Measurements from ENCODE around the gene THAP8.

THAP8 gene

DNA sequence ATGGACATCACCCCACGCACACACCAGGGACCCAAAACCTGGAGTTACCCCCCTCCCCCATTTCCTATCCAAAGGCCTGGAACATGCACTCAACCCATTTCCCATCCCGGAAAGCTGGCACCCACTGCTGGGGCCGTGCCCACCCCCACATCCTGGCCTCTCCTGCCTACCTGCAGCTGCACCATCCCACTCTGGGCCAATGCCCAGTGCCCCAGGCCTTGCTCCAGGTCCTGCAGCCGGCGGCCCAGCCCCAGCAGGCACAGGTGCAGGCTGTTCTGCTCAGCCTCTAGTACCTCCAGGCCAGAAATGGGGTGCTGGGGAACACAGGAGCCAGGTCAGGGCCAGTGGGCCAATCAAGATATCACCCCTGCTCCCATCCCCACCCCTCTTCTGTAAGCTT is 47.1 kb downstream of the THAP8 start:
- Histone ChIP-seq H3K4me2 (ENCODE audit: low read depth, low read length, poor library complexity, severe bottlenecking) (no peak overlapping the region), H3K27me3 (ENCODE audit: low read length) (no peaks in the 10 kb centered on the region), H3K9me3 (ENCODE audit: insufficient read depth, low read length) (no peaks in the 10 kb centered on the region), H3K36me3 (ENCODE audit: low read length) (no peaks in the 10 kb centered on the region), H4K20me1 (ENCODE audit: low read depth, low read length) (no peaks in the 10 kb centered on the region), H3K4me3 (ENCODE audit: insufficient read depth, low read length, poor library complexity, severe bottlenecking) (no peak overlapping the region), H3F3A (ENCODE audit: insufficient read depth) (no peaks in the 10 kb centered on the region), H3K27ac (ENCODE audit: low read depth, low read length) (no peak overlapping the region), H3K9me2 (replicated peaks; ENCODE audit: insufficient read depth, low read length) (no peaks in the 10 kb centered on the region), H3K79me2 (ENCODE audit: insufficient read depth, low read length) (no peaks in the 10 kb centered on the region), H3K9ac (ENCODE audit: low read length) (no peak overlapping the region), H2AFZ (ENCODE audit: low read depth, low read length, severe bottlenecking) (no peak overlapping the region)
- TF ChIP-seq, protein P1, sequence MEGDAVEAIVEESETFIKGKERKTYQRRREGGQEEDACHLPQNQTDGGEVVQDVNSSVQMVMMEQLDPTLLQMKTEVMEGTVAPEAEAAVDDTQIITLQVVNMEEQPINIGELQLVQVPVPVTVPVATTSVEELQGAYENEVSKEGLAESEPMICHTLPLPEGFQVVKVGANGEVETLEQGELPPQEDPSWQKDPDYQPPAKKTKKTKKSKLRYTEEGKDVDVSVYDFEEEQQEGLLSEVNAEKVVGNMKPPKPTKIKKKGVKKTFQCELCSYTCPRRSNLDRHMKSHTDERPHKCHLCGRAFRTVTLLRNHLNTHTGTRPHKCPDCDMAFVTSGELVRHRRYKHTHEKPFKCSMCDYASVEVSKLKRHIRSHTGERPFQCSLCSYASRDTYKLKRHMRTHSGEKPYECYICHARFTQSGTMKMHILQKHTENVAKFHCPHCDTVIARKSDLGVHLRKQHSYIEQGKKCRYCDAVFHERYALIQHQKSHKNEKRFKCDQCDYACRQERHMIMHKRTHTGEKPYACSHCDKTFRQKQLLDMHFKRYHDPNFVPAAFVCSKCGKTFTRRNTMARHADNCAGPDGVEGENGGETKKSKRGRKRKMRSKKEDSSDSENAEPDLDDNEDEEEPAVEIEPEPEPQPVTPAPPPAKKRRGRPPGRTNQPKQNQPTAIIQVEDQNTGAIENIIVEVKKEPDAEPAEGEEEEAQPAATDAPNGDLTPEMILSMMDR (IDR thresholded peaks at IDR 0.05; ENCODE audit: insufficient read depth, low read length, poor library complexity, severe bottlenecking), result no peak
- TF ChIP-seq EZH2phosphoT487 (conservative IDR thresholded peaks at IDR 0.05; ENCODE audit: low read length), result no peak

DNA sequence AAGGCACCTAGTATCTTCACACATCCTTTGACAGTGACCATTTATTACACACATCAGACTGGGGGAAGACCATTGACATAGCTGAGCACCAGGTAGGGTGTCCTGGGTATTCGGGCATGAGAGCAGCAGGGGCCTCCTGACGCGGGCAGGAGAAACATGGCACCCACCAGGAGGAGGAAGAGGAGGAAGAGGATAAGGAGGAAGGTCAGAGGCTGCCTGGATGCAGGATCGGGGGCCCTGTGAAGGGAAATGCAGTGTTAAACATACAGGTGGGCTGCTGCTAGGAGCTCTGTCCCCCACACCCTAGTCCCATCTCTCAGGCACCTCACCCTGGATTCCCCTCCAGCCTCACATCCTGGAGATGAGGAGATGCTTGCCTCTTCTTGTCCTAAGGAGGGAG is 50.8 kb downstream of the THAP8 start:
- Histone ChIP-seq H3K4me2 (ENCODE audit: low read depth, low read length, poor library complexity, severe bottlenecking) (no peak overlapping the region), H3K36me3 (ENCODE audit: low read length) (no peaks in the 10 kb centered on the region), H4K20me1 (ENCODE audit: low read depth, low read length) (no peaks in the 10 kb centered on the region)

DNA sequence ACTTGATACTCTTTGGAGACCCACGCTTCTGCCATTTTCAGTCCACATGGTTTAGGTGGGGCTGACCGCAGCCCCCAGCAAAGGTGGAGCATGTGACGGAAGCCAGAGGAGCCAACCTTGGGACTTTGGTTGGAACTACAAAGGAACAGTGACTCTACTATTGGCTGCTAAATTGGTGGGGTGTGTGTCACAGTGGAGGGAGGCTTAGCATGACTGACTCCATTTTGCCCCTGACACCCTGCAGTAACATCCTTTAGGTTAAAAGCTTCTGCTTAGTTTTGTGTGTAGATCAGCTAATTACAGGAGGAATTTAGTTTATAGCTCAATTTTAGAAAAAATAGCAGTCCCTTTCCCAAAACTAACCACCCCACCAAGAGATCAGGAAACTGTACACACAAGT is 52.5 kb downstream of the THAP8 start:
- H2AFZ ChIP-seq (ENCODE audit: low read depth, low read length, severe bottlenecking), result no peak overlapping the region
- no peak overlapping the region for H3K9ac ChIP-seq (ENCODE audit: low read length)
- H3K27me3 ChIP-seq (ENCODE audit: low read length), result no peaks in the 10 kb centered on the region
- peaks cover 5% of the 10 kb centered on the region; the same call in 1 of the 2 replicates for H3F3A ChIP-seq (ENCODE audit: insufficient read depth)
- no peaks in the 10 kb centered on the region for H3K9me3 ChIP-seq (ENCODE audit: insufficient read depth, low read length)
- H3K79me2 ChIP-seq (ENCODE audit: insufficient read depth, low read length), result peaks cover 23% of the 10 kb centered on the region
- TF ChIP-seq EZH2phosphoT487 (conservative IDR thresholded peaks at IDR 0.05; ENCODE audit: low read length), result no peak
- TF ChIP-seq, protein P1 (IDR thresholded peaks at IDR 0.05; ENCODE audit: insufficient read depth, low read length, poor library complexity, severe bottlenecking), result no peak
- no peak overlapping the region for H3K4me3 ChIP-seq (ENCODE audit: insufficient read depth, low read length, poor library complexity, severe bottlenecking)
- no peaks in the 10 kb centered on the region for H3K36me3 ChIP-seq (ENCODE audit: low read length)
- no peak overlapping the region for H3K27ac ChIP-seq (ENCODE audit: low read depth, low read length)
- H3K9me2 ChIP-seq (replicated peaks; ENCODE audit: insufficient read depth, low read length), result no peaks in the 10 kb centered on the region
- no peaks in the 10 kb centered on the region for H4K20me1 ChIP-seq (ENCODE audit: low read depth, low read length)
- no peak overlapping the region for H3K4me2 ChIP-seq (ENCODE audit: low read depth, low read length, poor library complexity, severe bottlenecking)

More for the DNA sequence above, 50.8 kb downstream of the THAP8 start:
- no peaks in the 10 kb centered on the region for H3K9me3 ChIP-seq (ENCODE audit: insufficient read depth, low read length)
- no peak overlapping the region for H3K4me3 ChIP-seq (ENCODE audit: insufficient read depth, low read length, poor library complexity, severe bottlenecking)
- peaks cover 14% of the 10 kb centered on the region for H3K79me2 ChIP-seq (ENCODE audit: insufficient read depth, low read length)
- H3K27me3 ChIP-seq (ENCODE audit: low read length), result no peaks in the 10 kb centered on the region
- H3K9ac ChIP-seq (ENCODE audit: low read length), result no peak overlapping the region
- TF ChIP-seq, protein P1 (IDR thresholded peaks at IDR 0.05; ENCODE audit: insufficient read depth, low read length, poor library complexity, severe bottlenecking), result no peak
- TF ChIP-seq EZH2phosphoT487 (conservative IDR thresholded peaks at IDR 0.05; ENCODE audit: low read length), result no peak
- H2AFZ ChIP-seq (ENCODE audit: low read depth, low read length, severe bottlenecking), result no peak overlapping the region
- H3K27ac ChIP-seq (ENCODE audit: low read depth, low read length), result no peak overlapping the region
- peaks cover 5% of the 10 kb centered on the region; the same call in 1 of the 2 replicates for H3F3A ChIP-seq (ENCODE audit: insufficient read depth)
- H3K9me2 ChIP-seq (replicated peaks; ENCODE audit: insufficient read depth, low read length), result no peaks in the 10 kb centered on the region

Measured in SU-DHL-6 (cell line).